ENCODE data around the gene DNAH1.

GRCh38 chr3:52353291-52353855, 37.3 kb downstream of the DNAH1 start:
- no peak for TF ChIP-seq PAX5 (IDR thresholded peaks at IDR 0.05; ENCODE audit: insufficient read depth, low read length, severe bottlenecking)
- TF ChIP-seq POLR2A (IDR thresholded peaks at IDR 0.05; ENCODE audit: low read depth, low read length) = no peak
